OCI-LY1 (cell line): ENCODE data around the gene SNAI3.

Experiments used
- CTCF ChIP-seq: fragments of 200-600 bp; sonication (generic), shearing (Covaris generic); IDR thresholded peaks from 2 replicates; pipeline ENCODE4 v1.5.1; 2017; ENCODE audit warnings: mild to moderate bottlenecking, antibody characterized with exemption, low read length, moderate library complexity, mixed read lengths
- EZH2 ChIP-seq: fragments of 200-600 bp; sonication (generic), shearing (Covaris generic); IDR thresholded peaks from 2 replicates; pipeline ENCODE4 v1.8.0; 2017; ENCODE audit warnings: borderline replicate concordance, mixed run types, mild to moderate bottlenecking, antibody characterized with exemption, low read length, moderate library complexity, mixed read lengths

GRCh38 chr16:88710556-88710955, 24.2 kb upstream of the SNAI3 start:
- no peak for TF ChIP-seq CTCF
- TF ChIP-seq EZH2 = no peak
